ENCODE results near the gene MXI1. TPM values are rescaled to one million over a fixed set of nuclear protein-coding genes. Genes with fewer than 3 reads are reported as not detected.

The MXI1 gene
- total RNA-seq, 1 donor from 2014 or later, result 23.5 TPM

GRCh38 chr10:110305767-110306451 is 98.5 kb downstream of the MXI1 start:
- TF ChIP-seq EZH2phosphoT487 (IDR thresholded peaks at IDR 0.05) (no peak), CTCF (IDR thresholded peaks at IDR 0.05) (peak; percentile 68), EZH2 (IDR thresholded peaks at IDR 0.05) (peak; percentile 17)
- Histone ChIP-seq H3K4me2 (peak overlapping the region; percentile 74), H3K9ac (no peak overlapping the region), H4K20me1 (ENCODE audit: low read depth) (peaks cover 34% of the 10 kb centered on the region), H3K79me2 (ENCODE audit: low read depth) (peaks cover 38% of the 10 kb centered on the region), H3F3A (ENCODE audit: low read depth) (peaks cover 11% of the 10 kb centered on the region), H3K4me1 (peaks cover 9% of the 10 kb centered on the region), H3K27ac (peak overlapping the region; percentile 91), H3K27me3 (no peaks in the 10 kb centered on the region), H2AFZ (replicated peaks) (peak overlapping the region; percentile 18), H3K4me3 (no peak overlapping the region), H3K36me3 (peaks cover 12% of the 10 kb centered on the region), H3K9me3 (ENCODE audit: low read depth) (no peaks in the 10 kb centered on the region)
- H3K4me3 Mint-ChIP-seq, result peak overlapping the region; percentile 92
- peak; percentile 71 for DNase-seq (ENCODE audit: low spot score)
- peaks cover 2% of the 10 kb centered on the region for H3K27me3 Mint-ChIP-seq (ENCODE audit: insufficient read depth, low read depth)
- H3K9me3 Mint-ChIP-seq, result no peaks in the 10 kb centered on the region
- peaks cover 3% of the 10 kb centered on the region for H3K36me3 Mint-ChIP-seq
- peaks cover 31% of the 10 kb centered on the region for H3K4me1 Mint-ChIP-seq
- H3K27ac Mint-ChIP-seq, result peak overlapping the region; percentile 43

- TF ChIP-seq EZH2phosphoT487 (IDR thresholded peaks at IDR 0.05) (no peak), EZH2 (IDR thresholded peaks at IDR 0.05) (peak; percentile 21)
- peak overlapping the region; percentile 18 for H2AFZ ChIP-seq (replicated peaks)
- peaks cover 10% of the 10 kb centered on the region for H3K36me3 ChIP-seq
- Mint-ChIP-seq H3K36me3 (peaks cover 3% of the 10 kb centered on the region), H3K27me3 (ENCODE audit: insufficient read depth, low read depth) (peaks cover 2% of the 10 kb centered on the region), H3K4me3 (no peak overlapping the region), H3K4me1 (peaks cover 32% of the 10 kb centered on the region), H3K9me3 (no peaks in the 10 kb centered on the region), H3K27ac (no peak overlapping the region)
- DNase-seq (ENCODE audit: low spot score), result no peak
- peaks cover 9% of the 10 kb centered on the region for H3K4me1 ChIP-seq
- no peaks in the 10 kb centered on the region for H3K9me3 ChIP-seq (ENCODE audit: low read depth)
- H3F3A ChIP-seq (ENCODE audit: low read depth), result peaks cover 11% of the 10 kb centered on the region
- H3K4me2 ChIP-seq, result no peak overlapping the region
- no peak overlapping the region for H3K27ac ChIP-seq
- peaks cover 29% of the 10 kb centered on the region for H4K20me1 ChIP-seq (ENCODE audit: low read depth)
- H3K4me3 ChIP-seq, result no peak overlapping the region
- peaks cover 33% of the 10 kb centered on the region for H3K79me2 ChIP-seq (ENCODE audit: low read depth)
- no peak overlapping the region for H3K9ac ChIP-seq
- no peaks in the 10 kb centered on the region for H3K27me3 ChIP-seq
Measured at GRCh38 chr10:110306452-110306768, 99.0 kb downstream of the MXI1 start.

- peaks cover 26% of the 10 kb centered on the region for H3K4me1 Mint-ChIP-seq
- Histone ChIP-seq H3F3A (ENCODE audit: low read depth) (peaks cover 11% of the 10 kb centered on the region), H3K27ac (no peak overlapping the region), H2AFZ (replicated peaks) (no peak overlapping the region), H3K9me3 (ENCODE audit: low read depth) (no peaks in the 10 kb centered on the region), H3K79me2 (ENCODE audit: low read depth) (peaks cover 19% of the 10 kb centered on the region), H4K20me1 (ENCODE audit: low read depth) (peaks cover 16% of the 10 kb centered on the region), H3K9ac (no peak overlapping the region), H3K4me3 (no peak overlapping the region), H3K36me3 (no peaks in the 10 kb centered on the region), H3K4me1 (peaks cover 13% of the 10 kb centered on the region), H3K27me3 (no peaks in the 10 kb centered on the region), H3K4me2 (no peak overlapping the region)
- peaks cover 2% of the 10 kb centered on the region for H3K27me3 Mint-ChIP-seq (ENCODE audit: insufficient read depth, low read depth)
- no peaks in the 10 kb centered on the region for H3K36me3 Mint-ChIP-seq
- no peak for TF ChIP-seq EZH2phosphoT487 (IDR thresholded peaks at IDR 0.05)
- H3K9me3 Mint-ChIP-seq, result no peaks in the 10 kb centered on the region
- no peak for DNase-seq (ENCODE audit: low spot score)
- no peak overlapping the region for H3K27ac Mint-ChIP-seq
- no peak overlapping the region for H3K4me3 Mint-ChIP-seq
Measured at GRCh38 chr10:110307805-110308204, 100.4 kb downstream of the MXI1 start.

GRCh38 chr10:110310741-110311140 is 103.3 kb downstream of the MXI1 start:
- no peak overlapping the region for H3K4me3 Mint-ChIP-seq
- Histone ChIP-seq H3K36me3 (no peaks in the 10 kb centered on the region), H3K9ac (no peak overlapping the region), H2AFZ (replicated peaks) (no peak overlapping the region), H3K9me3 (ENCODE audit: low read depth) (no peaks in the 10 kb centered on the region), H3F3A (ENCODE audit: low read depth) (peaks cover 1% of the 10 kb centered on the region), H4K20me1 (ENCODE audit: low read depth) (no peaks in the 10 kb centered on the region), H3K4me1 (peaks cover 4% of the 10 kb centered on the region), H3K27me3 (no peaks in the 10 kb centered on the region), H3K79me2 (ENCODE audit: low read depth) (no peaks in the 10 kb centered on the region), H3K27ac (no peak overlapping the region), H3K4me3 (no peak overlapping the region), H3K4me2 (no peak overlapping the region)
- no peak overlapping the region for H3K27ac Mint-ChIP-seq
- H3K9me3 Mint-ChIP-seq, result no peaks in the 10 kb centered on the region
- no peaks in the 10 kb centered on the region for H3K36me3 Mint-ChIP-seq
- no peak for DNase-seq (ENCODE audit: low spot score)
- no peaks in the 10 kb centered on the region for H3K27me3 Mint-ChIP-seq (ENCODE audit: insufficient read depth, low read depth)
- peaks cover 16% of the 10 kb centered on the region for H3K4me1 Mint-ChIP-seq
- TF ChIP-seq EZH2 (IDR thresholded peaks at IDR 0.05), result no peak
- TF ChIP-seq CTCF (IDR thresholded peaks at IDR 0.05), result no peak
- TF ChIP-seq EZH2phosphoT487 (IDR thresholded peaks at IDR 0.05), result no peak
